ENCODE measurements around the gene FAM98C.

Gene FAM98C

GRCh38 chr19:38373907-38374331 is 29.0 kb upstream of the FAM98C start:
- Histone ChIP-seq H3K27ac (peak overlapping the region; percentile 81 to 88), H3K4me3 (peak overlapping the region; percentile 82)
- TF ChIP-seq, protein P1, sequence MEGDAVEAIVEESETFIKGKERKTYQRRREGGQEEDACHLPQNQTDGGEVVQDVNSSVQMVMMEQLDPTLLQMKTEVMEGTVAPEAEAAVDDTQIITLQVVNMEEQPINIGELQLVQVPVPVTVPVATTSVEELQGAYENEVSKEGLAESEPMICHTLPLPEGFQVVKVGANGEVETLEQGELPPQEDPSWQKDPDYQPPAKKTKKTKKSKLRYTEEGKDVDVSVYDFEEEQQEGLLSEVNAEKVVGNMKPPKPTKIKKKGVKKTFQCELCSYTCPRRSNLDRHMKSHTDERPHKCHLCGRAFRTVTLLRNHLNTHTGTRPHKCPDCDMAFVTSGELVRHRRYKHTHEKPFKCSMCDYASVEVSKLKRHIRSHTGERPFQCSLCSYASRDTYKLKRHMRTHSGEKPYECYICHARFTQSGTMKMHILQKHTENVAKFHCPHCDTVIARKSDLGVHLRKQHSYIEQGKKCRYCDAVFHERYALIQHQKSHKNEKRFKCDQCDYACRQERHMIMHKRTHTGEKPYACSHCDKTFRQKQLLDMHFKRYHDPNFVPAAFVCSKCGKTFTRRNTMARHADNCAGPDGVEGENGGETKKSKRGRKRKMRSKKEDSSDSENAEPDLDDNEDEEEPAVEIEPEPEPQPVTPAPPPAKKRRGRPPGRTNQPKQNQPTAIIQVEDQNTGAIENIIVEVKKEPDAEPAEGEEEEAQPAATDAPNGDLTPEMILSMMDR (IDR thresholded peaks at IDR 0.05) = no peak
- DNase-seq (ENCODE audit: low spot score) = no peak

DNA sequence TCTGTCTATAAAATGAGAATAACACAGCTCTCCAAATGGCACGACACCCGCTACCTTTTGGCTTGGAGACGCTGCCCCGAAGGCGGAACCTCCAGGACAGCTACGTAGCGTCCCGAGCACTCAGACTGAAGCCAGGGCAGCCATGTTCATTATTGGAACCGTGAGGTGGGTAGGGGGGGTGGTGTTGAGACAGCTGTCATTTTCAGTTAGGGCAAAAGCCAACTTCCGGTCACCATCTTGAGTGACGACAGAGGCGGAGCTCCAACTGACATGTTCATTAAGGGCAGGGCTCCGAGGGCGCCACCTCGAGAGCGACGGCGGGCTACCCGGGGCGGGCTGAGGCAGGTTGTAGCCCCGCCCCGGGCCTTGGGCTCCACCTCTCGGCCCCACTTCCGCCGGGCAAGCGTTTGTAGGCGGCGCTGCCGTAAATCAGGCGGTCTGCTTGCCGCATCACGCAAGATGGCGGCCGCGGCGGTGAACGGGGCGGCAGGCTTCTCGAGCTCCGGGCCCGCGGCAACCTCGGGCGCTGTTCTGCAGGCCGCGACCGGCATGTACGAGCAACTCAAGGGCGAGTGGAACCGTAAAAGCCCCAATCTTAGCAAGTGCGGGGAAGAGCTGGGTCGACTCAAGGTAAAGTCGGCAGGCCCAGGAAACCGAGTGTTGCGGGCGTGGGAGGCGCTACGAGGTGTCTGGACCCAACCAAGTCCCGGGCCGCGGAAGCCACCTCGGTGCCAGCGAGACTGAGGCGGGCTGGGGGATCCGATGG is 28.4 kb upstream of the FAM98C start, which contains the start of gene PSMD8:
TSS of gene PSMD8 (plus strand) at position 240 of the 766 bp plus-strand sequence. CDS start at position 271, 31 bp downstream.
- peak within 1 kb of the TSS; percentile 82 for H3K4me3 ChIP-seq
- H3K27ac ChIP-seq = peak within 1 kb of the TSS; percentile 81 to 88
- peak; percentile 99 for DNase-seq (ENCODE audit: low spot score)
- TF ChIP-seq, protein P1 (IDR thresholded peaks at IDR 0.05) = no peak

DNA sequence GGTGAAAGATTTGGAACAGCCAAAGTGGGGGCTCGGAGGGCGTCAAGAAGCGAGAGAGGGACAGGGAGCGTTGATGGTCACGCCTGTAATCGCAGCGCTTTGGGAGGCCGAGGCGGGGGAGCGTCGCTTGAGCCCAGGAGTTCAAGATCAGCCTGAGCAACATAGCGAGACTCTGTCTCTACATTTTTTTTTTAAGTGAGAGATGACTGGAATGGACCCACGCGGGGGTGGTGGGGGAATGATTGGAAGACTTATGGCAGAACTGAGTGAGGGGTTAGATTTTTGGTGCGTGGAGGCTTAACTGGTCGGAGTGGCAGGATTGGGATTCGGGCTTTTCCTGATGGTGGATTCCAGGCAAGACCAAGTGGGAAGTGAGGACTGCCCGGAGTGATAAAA is 27.8 kb upstream of the FAM98C start:
- TF ChIP-seq, protein P1 (IDR thresholded peaks at IDR 0.05) = no peak
- peak overlapping the region; percentile 82 for H3K4me3 ChIP-seq
- DNase-seq (ENCODE audit: low spot score) = no peak
- H3K27ac ChIP-seq = peak overlapping the region; percentile 81 to 88

DNA sequence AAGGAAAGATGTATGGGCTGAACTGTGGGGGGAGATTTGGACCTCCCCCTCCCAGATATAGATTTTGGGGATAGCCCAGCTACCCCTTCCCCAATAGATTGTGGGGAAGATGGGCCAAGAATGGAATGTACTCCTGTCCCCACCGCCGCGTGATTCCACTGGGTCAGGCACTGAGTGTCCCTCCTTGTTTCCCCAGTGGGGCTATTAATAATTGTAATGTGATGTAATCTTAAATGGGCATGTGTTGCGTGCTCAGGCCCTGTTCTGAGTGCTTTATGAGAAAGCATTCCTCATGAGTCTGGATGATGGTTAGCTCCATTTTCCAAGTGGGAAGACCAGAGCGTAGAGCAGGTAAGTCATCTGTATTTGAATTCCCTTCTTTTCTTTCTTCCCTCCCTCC is 27.1 kb upstream of the FAM98C start:
- peak overlapping the region; percentile 82 for H3K4me3 ChIP-seq
- TF ChIP-seq, protein P1 (IDR thresholded peaks at IDR 0.05) = no peak
- DNase-seq (ENCODE audit: low spot score) = no peak
- no peak overlapping the region for H3K27ac ChIP-seq

DNA sequence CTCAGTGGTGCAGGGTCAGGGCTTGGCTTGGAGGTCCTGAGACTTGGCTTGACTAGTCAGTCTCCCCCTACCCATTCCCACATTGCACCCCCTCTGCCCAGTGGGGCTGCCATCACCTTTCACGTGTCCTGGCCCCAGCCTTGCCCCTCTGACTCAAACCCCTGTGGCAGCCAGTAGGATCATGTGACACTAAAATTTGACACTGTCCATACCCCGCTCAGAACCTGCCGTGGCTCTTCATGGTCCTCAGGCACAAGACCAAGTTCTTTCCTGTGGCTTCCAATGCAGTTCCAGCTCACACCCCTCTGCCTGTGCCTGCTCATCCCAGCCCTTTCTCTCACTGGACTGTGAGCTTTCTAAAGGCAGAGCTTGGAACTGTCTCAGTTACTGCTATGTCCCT is 26.3 kb upstream of the FAM98C start:
- Histone ChIP-seq H3K4me3 (no peak overlapping the region), H3K27ac (no peak overlapping the region)
- TF ChIP-seq, protein P1 (IDR thresholded peaks at IDR 0.05) = no peak
- DNase-seq (ENCODE audit: low spot score) = no peak

GRCh38 chr19:38377052-38377451 is 25.8 kb upstream of the FAM98C start:
- no peak overlapping the region for H3K4me3 ChIP-seq
- no peak for DNase-seq (ENCODE audit: low spot score)
- no peak overlapping the region for H3K27ac ChIP-seq
- TF ChIP-seq, protein P1 (IDR thresholded peaks at IDR 0.05) = no peak

DNA sequence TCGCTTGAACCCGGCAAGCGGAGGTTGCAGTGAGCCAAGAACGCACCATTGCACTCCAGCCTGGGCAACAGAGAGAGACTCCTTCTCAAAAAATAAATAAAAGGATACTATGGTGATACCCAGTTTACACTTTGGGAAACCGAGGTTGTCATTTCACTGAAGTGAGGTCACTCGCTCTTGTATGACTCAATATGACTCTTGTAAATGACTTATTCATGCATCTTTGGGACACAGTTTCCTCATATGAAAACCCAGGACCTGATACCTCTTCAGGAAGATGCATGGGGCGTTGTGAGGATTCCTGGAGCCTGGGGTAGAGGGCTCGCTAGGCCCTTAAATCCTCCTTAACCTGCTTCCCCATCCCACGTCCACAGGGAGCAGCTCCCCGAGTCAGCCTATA is 24.0 kb upstream of the FAM98C start:
- Histone ChIP-seq H3K4me3 (no peak overlapping the region), H3K27ac (no peak overlapping the region)
- no peak for DNase-seq (ENCODE audit: low spot score)
- TF ChIP-seq, protein P1 (IDR thresholded peaks at IDR 0.05) = no peak
